HFF-Myc (cell line): ENCODE data around the gene RNF111.

Experiments
- DNase-seq: peaks from one replicate; pipeline ENCODE4 v3.0.0-alpha.2; 2011; ENCODE audit warnings: low read depth; ENCODE audit errors: extremely low read depth
- H3K4me3 ChIP-seq: replicated peaks from 2 replicates; pipeline ENCODE4 v1.5.1; 2011; ENCODE audit warnings: low read depth, mild to moderate bottlenecking, control low read depth, low read length
- CTCF ChIP-seq: IDR thresholded peaks from 2 replicates; pipeline ENCODE4 v1.5.1; 2012; ENCODE audit warnings: mild to moderate bottlenecking, low read depth, low read length, control low read depth; ENCODE audit errors: missing control alignments

Gene RNF111

DNA sequence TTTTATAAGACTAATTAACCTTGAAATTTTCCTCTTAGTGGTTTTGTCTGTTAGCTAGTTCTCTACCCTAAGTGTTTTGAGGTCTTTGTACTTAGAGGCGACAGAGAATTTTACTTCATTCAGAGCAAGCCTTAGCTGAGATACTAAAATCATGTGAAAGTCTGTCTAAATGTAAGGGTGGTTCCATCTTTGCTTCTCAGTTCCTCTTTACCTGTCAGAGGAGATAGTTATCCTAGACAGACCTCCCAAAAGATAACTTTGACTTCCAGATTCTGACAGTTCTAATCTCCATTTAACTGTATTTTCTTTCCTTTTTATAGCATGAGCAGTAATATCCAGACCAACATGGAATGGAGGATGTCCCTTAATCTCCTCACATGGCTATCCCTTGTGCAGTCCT lies 34.7 kb downstream of the RNF111 start:
- H3K4me3 ChIP-seq = no peak overlapping the region
- TF ChIP-seq CTCF = no peak
- no peak for DNase-seq

DNA sequence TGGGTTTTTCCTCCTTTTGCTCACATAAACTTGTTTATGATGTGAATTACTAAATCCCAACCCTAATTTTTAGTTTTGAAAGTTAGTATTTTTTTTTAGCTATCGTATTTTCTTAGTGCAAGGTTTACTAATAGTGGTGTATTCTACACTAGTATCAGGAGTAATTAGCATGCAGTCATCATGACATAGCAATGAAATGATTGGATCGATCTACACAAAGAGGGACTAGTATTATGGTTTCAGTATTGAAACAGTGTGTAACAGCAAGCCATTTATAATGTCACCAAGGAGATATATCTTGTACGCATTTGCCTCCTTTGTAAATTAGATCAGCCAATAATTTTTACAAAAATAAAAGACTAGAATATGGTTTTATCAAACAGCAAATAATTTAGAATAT lies 38.7 kb downstream of the RNF111 start:
- H3K4me3 ChIP-seq = no peak overlapping the region
- no peak for TF ChIP-seq CTCF
- no peak for DNase-seq

DNA sequence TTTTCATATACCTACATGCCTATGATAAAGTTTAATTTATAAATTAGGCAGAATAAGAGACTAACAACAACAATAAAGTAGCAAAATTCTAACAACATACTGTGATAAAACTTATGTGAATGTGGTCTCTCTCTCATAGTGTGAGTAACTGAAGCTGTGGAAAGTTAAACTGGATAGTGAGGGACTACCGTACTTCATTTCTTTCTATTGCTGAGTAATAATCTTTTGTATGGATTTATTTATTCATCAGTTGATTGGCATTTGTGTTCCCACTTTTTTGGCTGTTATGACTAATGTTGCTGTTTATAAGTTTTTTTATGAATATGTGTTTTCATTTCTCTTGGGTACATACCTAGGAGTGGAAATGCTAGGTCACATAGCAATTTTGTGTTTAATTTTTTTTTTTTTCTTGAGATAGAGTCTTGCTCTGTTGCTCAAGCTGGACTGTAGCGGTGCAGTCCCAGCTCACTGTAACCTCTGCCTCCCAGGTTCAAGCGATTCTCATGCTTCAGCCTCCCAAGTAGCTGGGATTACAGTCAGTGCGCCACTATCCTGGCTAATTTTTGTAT lies 41.0 kb downstream of the RNF111 start:
- no peak overlapping the region for H3K4me3 ChIP-seq
- no peak for DNase-seq
- TF ChIP-seq CTCF = no peak

DNA sequence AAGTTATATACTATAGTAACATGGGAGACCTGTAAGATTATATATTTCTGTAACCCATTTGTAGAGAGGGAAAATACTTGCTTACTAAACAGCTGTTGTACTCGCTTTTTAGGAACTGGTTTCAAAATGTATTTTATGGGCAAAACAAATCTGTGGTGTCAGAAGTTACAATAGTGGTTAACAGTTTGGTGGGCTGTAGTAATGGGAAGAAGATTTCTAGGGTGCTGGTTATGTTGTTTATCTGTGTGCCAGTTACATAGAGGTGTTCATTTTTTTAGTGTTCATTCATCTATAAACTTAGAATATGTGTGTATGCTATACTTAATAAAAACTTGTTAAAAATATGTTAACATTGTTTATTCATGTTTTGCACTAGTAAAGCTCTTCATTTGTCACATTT lies 42.1 kb downstream of the RNF111 start:
- no peak overlapping the region for H3K4me3 ChIP-seq
- no peak for TF ChIP-seq CTCF
- DNase-seq = no peak

GRCh38 chr15:59035201-59035600 lies 47.7 kb downstream of the RNF111 start:
- no peak for TF ChIP-seq CTCF
- DNase-seq = no peak
- H3K4me3 ChIP-seq = no peak overlapping the region

DNA sequence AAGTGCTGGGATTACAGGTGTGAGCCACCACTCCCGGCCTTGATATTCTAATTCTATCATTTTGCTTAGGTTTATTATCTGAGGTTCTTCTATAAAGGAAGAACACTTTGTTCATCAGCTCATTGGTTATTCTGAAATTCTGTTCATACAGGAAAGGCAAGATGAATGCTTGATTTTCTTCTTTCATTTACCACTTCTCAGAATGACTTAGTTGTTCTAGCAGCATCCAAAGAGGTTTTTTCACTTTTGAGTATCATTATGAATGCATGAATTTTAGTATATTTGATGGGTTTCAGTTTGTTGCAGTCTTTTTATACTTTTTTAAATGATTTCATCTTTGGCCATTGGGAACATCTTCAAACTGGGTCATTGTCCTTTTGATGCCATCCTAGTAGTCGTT lies 51.8 kb downstream of the RNF111 start:
- TF ChIP-seq CTCF = no peak
- H3K4me3 ChIP-seq = no peak overlapping the region
- DNase-seq = no peak

- H3K4me3 ChIP-seq = no peak overlapping the region
- no peak for DNase-seq
- no peak for TF ChIP-seq CTCF
Measured at GRCh38 chr15:59042041-59042440, 54.6 kb downstream of the RNF111 start.
